Inferior parietal cortex (tissue), 1 donor: Measurements from ENCODE around the gene THOC2.
"Not testable (repeated sequence)": the region's sequence is repeated elsewhere in the genome, so short reads cannot be mapped to it uniquely, and the experiment has no call there.

ENCODE experiments used
- DNase-seq: peaks from one replicate; pipeline ENCODE4 v3.0.0-alpha.2; 2016; ENCODE audit errors: extremely low spot score

THOC2 gene

GRCh38 chrX:123732670-123733363, at the start of gene THOC2:
Gene THOC2, minus strand, starts transcription at chrX:123733052. Its CDS starts 30 bp downstream, at chrX:123733022.
- peak; percentile 78 for DNase-seq

GRCh38 chrX:123781786-123782185, 48.9 kb upstream of the THOC2 start:
- DNase-seq = not testable (repeated sequence)

GRCh38 chrX:123779908-123780396, 47.1 kb upstream of the THOC2 start:
- no peak for DNase-seq

GRCh38 chrX:123773258-123773988, 40.6 kb upstream of the THOC2 start:
- DNase-seq = no peak

GRCh38 chrX:123771449-123772064, 38.7 kb upstream of the THOC2 start:
- DNase-seq = no peak

GRCh38 chrX:123764967-123765871, 32.4 kb upstream of the THOC2 start:
- peak; percentile 75 for DNase-seq

GRCh38 chrX:123759849-123760248, 27.0 kb upstream of the THOC2 start:
- DNase-seq = not testable (repeated sequence)

- DNase-seq = not testable (repeated sequence)
Measured at GRCh38 chrX:123757794-123758193, 24.9 kb upstream of the THOC2 start.

- peak; percentile 10 for DNase-seq
Measured at GRCh38 chrX:123756320-123756719, 23.5 kb upstream of the THOC2 start.

GRCh38 chrX:123755107-123755506, 22.3 kb upstream of the THOC2 start:
- DNase-seq = no peak

GRCh38 chrX:123753656-123754350, 21.0 kb upstream of the THOC2 start:
- DNase-seq = no peak

GRCh38 chrX:123749643-123750042, 16.8 kb upstream of the THOC2 start:
- no peak for DNase-seq

- no peak for DNase-seq
Measured at GRCh38 chrX:123745511-123745910, 12.7 kb upstream of the THOC2 start.

GRCh38 chrX:123743312-123743711, 10.5 kb upstream of the THOC2 start:
- no peak for DNase-seq

- DNase-seq = no peak
Measured at GRCh38 chrX:123742440-123742839, 9.6 kb upstream of the THOC2 start.

- DNase-seq = no peak
Measured at GRCh38 chrX:123740536-123740935, 7.7 kb upstream of the THOC2 start.

GRCh38 chrX:123740006-123740405, 7.2 kb upstream of the THOC2 start:
- no peak for DNase-seq

GRCh38 chrX:123739474-123739873, 6.6 kb upstream of the THOC2 start:
- DNase-seq = no peak

- no peak for DNase-seq
Measured at GRCh38 chrX:123738378-123738940, 5.6 kb upstream of the THOC2 start.

- no peak for DNase-seq
Measured at GRCh38 chrX:123736333-123736921, 3.6 kb upstream of the THOC2 start.
